ENCODE results near the gene FKBP10. TPM values are rescaled to one million over a fixed set of nuclear protein-coding genes. Genes with fewer than 3 reads are reported as not detected.
"Not testable (repeated sequence)": the region's sequence is repeated elsewhere in the genome, so short reads cannot be mapped to it uniquely, and the experiment has no call there.

Gene FKBP10
- total and polyA plus RNA-seq, 5 experiments from 2014 or later = not detected

DNA sequence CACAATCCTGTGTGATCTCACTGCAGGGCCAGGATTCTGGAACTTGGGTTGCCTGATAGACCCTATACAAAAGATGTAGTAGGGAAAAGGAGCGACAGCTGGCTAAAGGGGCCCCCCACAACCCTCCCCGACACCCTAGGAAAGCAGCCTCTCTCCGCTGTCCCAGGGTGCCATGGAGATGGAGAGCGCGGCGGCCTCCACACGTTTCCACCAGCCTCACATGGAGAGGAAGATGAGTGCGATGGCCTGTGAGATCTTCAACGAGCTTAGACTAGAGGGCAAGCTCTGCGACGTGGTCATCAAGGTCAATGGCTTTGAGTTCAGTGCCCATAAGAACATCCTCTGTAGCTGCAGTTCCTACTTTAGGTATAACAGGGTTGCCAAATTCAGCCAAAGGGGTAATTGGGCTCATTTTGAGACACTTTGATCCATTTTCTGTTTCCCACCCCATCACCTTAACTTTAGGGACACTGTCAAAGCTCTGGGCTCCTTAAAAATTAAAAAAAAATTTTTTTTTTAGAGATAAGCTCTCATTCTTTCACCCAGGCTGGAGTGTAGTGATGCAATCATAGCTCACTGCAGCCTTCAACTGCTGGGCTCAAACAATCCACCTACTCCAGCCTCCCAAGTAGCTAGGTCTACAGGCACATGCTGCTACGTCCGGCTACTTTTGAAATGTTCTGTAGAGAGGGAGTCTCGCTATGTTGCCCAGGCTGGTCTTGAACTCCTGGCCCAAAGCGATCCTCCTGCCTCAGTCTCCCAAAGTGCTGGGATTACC, 25.1 kb downstream of the FKBP10 start, which contains the start of gene KLHL10:
Gene KLHL10, plus strand, starts transcription at position 65 of the 778 bp plus-strand sequence. Its CDS starts 108 bp downstream, at position 173.
- peak within 1 kb of the TSS in 8 of 10 donors; percentile 13 to 91 (median 70) for H3K27ac Mint-ChIP-seq
- DNase-seq (no peak), ATAC-seq (no peak)
- H3K36me3 Mint-ChIP-seq = peaks cover 0 to 4% (median 0%) of the 10 kb centered on the region in 3 donors
- H3K27me3 Mint-ChIP-seq = peaks cover 0 to 1% (median 0%) of the 10 kb centered on the region in 5 donors
- POLR2A ChIA-PET = interaction anchor here (0.6 to 3.6 kb wide), 3 partner anchors 13 to 26 kb away, joined by 3 to 18 read pairs (median 3); partner anchors contain the start of gene KLHL11
- H3K9me3 Mint-ChIP-seq = no peaks in the 10 kb centered on the region
- H3K4me1 Mint-ChIP-seq = peaks cover 8 to 26% (median 14%) of the 10 kb centered on the region in 4 donors
- H3K4me3 Mint-ChIP-seq = peak within 1 kb of the TSS; percentile 69 to 94 (median 84)

DNA sequence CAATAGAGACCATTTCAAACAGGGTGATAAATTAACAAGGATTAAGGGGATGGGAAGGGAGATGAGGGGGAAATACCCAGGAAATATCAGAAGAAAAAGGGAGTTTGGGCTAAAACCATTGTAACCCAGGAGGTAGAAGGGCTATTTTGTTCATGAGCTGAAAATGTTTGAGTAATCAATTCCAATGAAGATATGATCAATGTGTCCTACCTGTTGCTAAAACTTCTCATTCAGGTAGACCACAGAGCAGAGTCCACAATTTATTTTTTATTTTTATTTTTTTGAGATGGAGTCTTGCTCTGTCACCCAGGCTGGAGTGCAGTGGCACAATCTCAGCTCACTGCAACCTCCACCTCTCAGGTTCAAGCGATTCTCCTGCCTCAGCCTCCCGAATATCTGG, 26.6 kb downstream of the FKBP10 start:
- DNase-seq, POLR2A ChIA-PET, ATAC-seq, H3K36me3 Mint-ChIP-seq, H3K9me3 Mint-ChIP-seq, H3K27me3 Mint-ChIP-seq, H3K4me3 Mint-ChIP-seq, H3K27ac Mint-ChIP-seq: not testable (repeated sequence)
- peaks cover 8 to 19% (median 14%) of the 10 kb centered on the region in 4 donors for H3K4me1 Mint-ChIP-seq

DNA sequence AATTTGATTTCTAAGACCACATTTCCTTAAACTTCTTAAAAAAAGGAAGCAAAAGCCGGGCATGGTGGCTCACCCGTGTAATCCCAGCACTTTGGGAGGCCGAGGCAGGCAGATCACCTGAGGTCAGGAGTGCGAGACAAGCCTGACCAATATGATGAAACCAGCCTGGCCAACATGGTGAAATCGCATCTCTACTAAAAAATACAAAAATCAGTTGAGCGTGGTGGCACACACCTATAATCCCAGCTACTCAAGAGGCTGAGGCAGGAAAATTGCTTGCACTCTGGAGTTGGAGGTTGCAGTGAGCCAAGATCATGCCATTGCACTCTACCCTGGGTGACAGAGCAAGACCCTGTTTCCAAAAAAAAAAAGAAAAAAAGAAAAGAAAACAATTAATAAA, 28.0 kb downstream of the FKBP10 start:
- DNase-seq, H3K27ac Mint-ChIP-seq, ATAC-seq, H3K4me3 Mint-ChIP-seq, POLR2A ChIA-PET, H3K4me1 Mint-ChIP-seq, H3K36me3 Mint-ChIP-seq, H3K27me3 Mint-ChIP-seq, H3K9me3 Mint-ChIP-seq: not testable (repeated sequence)

DNA sequence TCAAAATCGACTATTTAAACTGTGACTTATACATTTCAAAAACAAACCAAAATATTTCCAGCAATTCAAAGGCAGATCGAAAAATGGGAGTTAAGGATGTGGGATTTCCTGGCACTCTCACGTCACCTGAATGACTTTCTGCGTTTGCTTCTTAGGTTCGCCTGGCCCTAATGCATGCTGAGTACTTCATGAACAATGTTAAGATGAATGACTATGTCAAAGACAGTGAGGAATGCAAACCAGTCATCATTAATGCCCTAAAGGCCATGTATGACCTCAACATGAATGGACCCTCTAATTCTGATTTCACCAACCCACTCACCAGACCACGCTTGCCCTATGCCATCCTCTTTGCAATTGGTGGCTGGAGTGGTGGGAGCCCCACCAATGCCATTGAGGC, 32.2 kb downstream of the FKBP10 start:
- DNase-seq (no peak), ATAC-seq (no peak)
- H3K27ac Mint-ChIP-seq = no peak overlapping the region
- H3K27me3 Mint-ChIP-seq = no peaks in the 10 kb centered on the region
- H3K4me1 Mint-ChIP-seq = peaks cover 0 to 15% (median 14%) of the 10 kb centered on the region in 4 donors
- H3K4me3 Mint-ChIP-seq = no peak overlapping the region
- POLR2A ChIA-PET = no interaction called here
- peaks cover 0 to 17% (median 0%) of the 10 kb centered on the region in 3 donors for H3K36me3 Mint-ChIP-seq
- H3K9me3 Mint-ChIP-seq = no peaks in the 10 kb centered on the region

DNA sequence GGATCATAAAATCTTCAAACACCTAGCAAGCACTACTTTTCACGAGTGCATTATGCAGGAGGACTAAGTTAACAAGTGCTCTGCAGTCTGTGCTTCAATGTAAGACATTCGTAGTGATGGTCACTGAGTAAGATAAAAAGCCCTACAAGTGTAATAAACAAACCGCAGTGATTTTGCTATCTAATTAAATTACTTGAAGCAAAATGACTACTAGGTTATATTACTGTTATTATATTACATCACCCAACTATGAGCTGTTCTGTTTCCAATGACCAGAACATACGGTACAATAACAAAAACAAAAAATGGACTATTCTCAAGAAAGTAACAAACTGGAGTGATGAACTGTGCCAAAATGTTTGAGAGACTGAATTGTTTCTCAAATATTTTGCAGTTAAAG, 36.0 kb downstream of the FKBP10 start:
- Mint-ChIP-seq H3K4me3 (no peak overlapping the region), H3K36me3 (peaks cover 0 to 52% (median 7%) of the 10 kb centered on the region in 3 donors), H3K27me3 (no peaks in the 10 kb centered on the region), H3K27ac (peak overlapping the region in 1 of 10 donors; percentile 11), H3K4me1 (peaks cover 14 to 48% (median 35%) of the 10 kb centered on the region in 4 donors), H3K9me3 (no peaks in the 10 kb centered on the region)
- ATAC-seq (no peak), DNase-seq (no peak)
- POLR2A ChIA-PET = interaction anchor here (0.5 kb wide), 1 partner anchor 32 kb away, joined by 3 read pairs; no protein-coding TSS in a partner anchor

DNA sequence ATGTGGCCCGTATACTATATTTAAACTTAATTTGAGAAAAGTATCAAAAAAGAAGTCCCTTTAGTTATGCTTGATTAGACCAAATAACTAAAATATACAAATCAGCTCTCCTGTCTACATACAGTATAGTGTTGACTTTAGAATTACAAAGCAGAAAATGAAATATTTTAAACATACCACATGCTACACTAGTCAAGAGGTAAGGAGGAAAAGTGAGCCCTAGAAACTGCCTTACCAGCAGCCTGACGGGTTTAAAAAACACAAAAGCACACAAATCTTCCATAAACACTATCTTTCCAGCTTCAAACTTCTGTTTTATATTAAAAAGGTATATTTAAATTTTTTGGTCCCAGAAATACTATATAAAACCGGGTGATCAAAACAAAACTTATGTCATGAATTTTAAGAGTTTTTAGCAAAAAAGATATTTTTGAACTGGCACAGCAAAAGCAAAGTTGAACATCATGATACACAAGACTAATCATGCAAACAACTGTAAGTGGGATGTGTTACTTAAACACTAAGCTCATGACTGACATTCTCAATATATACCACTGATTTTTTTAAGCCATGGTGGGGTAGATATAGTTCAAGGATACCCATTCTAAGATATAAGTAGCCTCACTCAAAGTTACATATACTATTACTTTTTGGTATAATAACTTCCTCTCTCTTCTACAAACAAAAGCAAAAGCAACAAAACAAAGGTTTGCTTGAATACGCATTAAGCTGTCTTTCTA, 36.6 kb downstream of the FKBP10 start:
- Mint-ChIP-seq H3K36me3 (peaks cover 0 to 59% (median 10%) of the 10 kb centered on the region in 3 donors), H3K4me1 (peaks cover 20 to 54% (median 37%) of the 10 kb centered on the region in 4 donors), H3K27me3 (no peaks in the 10 kb centered on the region), H3K27ac (peak overlapping the region in 1 of 10 donors; percentile 11), H3K9me3 (no peaks in the 10 kb centered on the region), H3K4me3 (no peak overlapping the region)
- POLR2A ChIA-PET = interaction anchor here (0.5 kb wide), 1 partner anchor 32 kb away, joined by 3 read pairs; no protein-coding TSS in a partner anchor
- ATAC-seq = no peak
- DNase-seq = no peak

DNA sequence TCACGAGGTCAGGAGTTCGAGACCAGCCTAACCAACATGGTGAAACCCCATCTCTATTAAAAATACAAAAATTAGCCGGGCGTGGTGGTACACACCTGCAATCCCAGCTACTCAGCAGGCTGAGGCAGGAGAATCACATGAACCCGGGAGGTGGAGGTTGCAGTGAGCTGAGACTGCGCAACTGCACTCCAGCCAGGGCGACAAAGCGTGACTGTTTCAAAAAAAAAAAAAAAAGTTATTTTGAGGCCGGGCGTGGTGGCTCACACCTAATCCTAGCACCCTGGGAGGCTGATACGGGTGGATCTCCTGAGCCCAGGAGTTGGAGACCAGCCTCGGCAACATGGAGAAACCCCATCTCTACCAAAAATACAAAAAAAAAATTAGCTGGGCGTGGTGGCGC, 38.6 kb downstream of the FKBP10 start:
- H3K27ac Mint-ChIP-seq, DNase-seq, H3K27me3 Mint-ChIP-seq, H3K9me3 Mint-ChIP-seq, ATAC-seq: not testable (repeated sequence)
- POLR2A ChIA-PET = interaction anchor here (0.7 kb wide), 2 partner anchors 13 to 19 kb away, joined by 3 read pairs; no protein-coding TSS in a partner anchor
- Mint-ChIP-seq H3K4me1 (peaks cover 25 to 63% (median 42%) of the 10 kb centered on the region in 4 donors), H3K4me3 (peak overlapping the region in 1 of 10 donors; percentile 2), H3K36me3 (peaks cover 0 to 73% (median 10%) of the 10 kb centered on the region in 3 donors)

DNA sequence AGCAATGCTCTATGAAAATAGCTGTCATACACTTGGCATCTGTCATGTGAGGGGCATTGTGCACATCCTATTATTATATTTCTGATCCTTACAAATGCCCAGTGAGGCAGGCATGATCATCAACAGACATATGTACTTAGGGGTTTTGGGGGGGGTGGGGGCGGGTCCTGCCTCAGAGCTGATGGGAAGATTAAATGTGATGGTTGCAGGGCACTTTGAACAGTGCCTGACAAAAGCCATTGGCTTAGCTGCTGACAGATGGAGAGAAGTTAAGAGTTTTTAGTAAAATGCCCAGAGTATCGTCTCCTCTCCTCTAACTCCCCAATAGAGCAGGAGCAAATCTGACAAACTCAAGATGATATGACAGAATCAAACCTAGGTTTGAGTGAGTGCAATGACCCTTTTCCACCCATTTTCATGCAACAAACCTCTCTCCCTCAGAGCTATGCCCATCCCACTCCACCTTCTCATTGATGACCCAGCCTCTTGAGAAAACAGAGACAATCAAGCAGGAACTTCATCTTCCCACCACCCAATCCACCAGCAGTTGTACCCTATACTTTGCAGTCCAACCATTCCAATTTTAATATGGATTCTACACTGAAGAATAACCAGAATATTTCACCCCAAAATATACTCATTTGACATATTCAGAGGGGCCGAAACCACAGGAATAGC, 47.6 kb downstream of the FKBP10 start:
- DNase-seq = no peak
- H3K27ac Mint-ChIP-seq = peak overlapping the region in 3 of 10 donors; percentile 11 to 34 (median 29)
- no peaks in the 10 kb centered on the region for H3K27me3 Mint-ChIP-seq
- POLR2A ChIA-PET = interaction anchor here (1.1 kb wide), 1 partner anchor 25 kb away, joined by 3 read pairs; the partner anchor contains the start of gene NT5C3B
- peaks cover 12 to 37% (median 34%) of the 10 kb centered on the region in 4 donors for H3K4me1 Mint-ChIP-seq
- H3K9me3 Mint-ChIP-seq = no peaks in the 10 kb centered on the region
- peaks cover 0 to 7% (median 0%) of the 10 kb centered on the region in 3 donors for H3K36me3 Mint-ChIP-seq
- peak overlapping the region in 5 of 10 donors; percentile 16 to 52 (median 37) for H3K4me3 Mint-ChIP-seq
- ATAC-seq = no peak

DNA sequence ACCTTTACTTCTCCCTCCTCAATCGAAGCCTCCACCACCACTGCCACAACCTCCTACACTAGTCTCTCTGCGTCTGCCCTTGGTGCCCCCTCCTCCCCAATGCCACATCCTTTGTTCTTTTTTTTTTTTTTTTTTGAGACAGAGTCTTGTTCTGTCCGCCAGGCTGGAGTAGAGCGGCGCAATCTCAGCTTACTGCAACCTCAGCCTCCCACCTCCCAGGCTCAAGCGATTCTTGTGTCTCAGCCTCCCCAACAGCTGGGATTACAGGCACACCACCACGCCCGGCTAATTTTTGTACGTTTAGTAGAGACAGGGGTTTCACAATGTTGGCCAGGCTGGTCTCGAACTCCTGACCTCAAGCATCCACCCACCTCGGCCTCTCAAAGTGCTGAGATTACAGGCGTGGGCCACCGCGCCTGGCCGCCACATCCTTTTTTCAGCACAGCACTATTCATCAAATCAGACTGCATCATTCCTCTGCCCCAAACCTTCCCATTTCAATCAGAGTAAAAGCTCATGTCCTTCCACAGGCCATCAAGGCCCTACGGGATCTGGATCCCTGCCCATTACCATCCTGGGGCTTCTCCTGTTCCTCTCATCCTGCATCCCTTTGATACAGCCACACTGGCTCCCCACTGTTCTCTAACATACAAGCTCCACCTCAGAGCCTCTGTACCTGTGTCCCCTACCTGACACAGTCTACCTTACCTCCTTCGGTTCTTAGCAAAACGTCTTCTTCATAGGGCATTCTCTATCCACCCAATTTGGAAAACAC, 50.5 kb downstream of the FKBP10 start:
- Mint-ChIP-seq H3K27me3 (no peaks in the 10 kb centered on the region), H3K4me3 (no peak overlapping the region), H3K9me3 (no peaks in the 10 kb centered on the region), H3K4me1 (peaks cover 13 to 33% (median 30%) of the 10 kb centered on the region in 4 donors), H3K36me3 (peaks cover 0 to 13% (median 0%) of the 10 kb centered on the region in 3 donors), H3K27ac (no peak overlapping the region)
- DNase-seq (peak in 7 of 10 donors; percentile 7 to 66 (median 24)), ATAC-seq (peak; percentile 8 to 30)
- POLR2A ChIA-PET = interaction anchor here (0.9 to 3.2 kb wide), 8 partner anchors 15 to 174 kb away, joined by 3 to 18 read pairs (median 4); partner anchors contain the start of genes ACLY, EIF1, KLHL10 and NT5C3B

DNA sequence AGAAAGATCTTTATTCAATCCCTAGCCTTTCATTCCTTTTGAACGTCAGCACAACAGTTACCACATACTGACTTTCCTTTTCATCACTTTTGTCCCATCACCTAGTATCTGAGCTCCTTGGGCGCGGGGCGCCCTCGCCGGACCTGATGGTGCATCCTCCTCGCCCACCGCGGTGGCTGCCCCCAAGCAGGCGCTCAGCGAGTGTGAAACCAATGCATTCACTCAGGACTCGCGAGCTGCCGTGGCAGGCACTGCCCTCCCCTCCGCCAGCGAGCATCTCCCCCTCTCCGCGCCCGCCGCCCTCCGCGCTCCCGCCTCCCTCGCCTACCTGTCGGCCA, 51.7 kb downstream of the FKBP10 start:
- Mint-ChIP-seq H3K27ac (no peak overlapping the region), H3K4me3 (no peak overlapping the region), H3K4me1 (peaks cover 13 to 31% (median 26%) of the 10 kb centered on the region in 4 donors), H3K27me3 (no peaks in the 10 kb centered on the region), H3K9me3 (no peaks in the 10 kb centered on the region), H3K36me3 (peaks cover 0 to 25% (median 0%) of the 10 kb centered on the region in 3 donors)
- ATAC-seq = peak in 1 of 2 donors; percentile 57
- peak in 1 of 10 donors; percentile 59 for DNase-seq
- POLR2A ChIA-PET = interaction anchor here (0.6 to 3.2 kb wide), 18 partner anchors 9 to 1496 kb away, joined by 3 to 18 read pairs (median 4); partner anchors contain the start of genes ACLY, CNP, EIF1 and KLHL10

DNA sequence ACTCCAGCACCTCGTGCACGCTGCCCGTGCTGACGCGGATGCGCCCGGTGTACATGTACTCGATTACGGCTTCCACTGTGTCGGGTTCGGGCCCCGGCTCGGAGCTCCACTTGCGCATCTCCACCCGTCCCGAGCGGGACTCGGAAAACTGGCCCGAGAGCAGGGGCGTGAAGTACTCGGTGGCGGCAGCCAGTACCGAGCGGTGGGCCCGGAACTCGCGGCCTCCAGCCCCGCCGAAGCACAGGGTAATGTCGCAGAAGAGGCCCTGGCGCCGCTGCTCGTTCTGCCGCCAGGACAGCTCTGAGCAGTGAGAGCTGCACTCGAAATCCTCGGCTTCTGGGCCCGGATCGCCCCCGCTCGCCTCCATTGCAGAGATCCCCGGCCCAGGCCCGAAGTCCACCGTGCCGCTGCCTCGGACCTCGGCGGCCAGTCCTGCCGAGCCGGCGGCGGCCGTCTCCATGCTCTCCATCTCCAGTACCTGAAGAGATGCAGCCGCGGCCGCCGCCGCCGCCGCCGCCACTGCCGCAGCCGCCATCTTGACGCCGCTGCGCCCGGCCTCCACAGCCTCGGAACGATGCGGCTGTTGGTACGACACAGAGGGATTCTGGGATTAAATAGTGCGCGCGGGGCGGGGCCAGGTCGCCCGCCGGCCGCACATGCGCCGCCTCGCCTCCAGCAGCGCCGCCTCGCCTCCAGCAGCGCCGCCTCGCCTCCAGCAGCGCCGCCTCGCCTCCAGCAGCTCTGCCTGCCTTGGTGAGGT, 52.2 kb downstream of the FKBP10 start, which contains the start of gene KLHL11:
Gene KLHL11, minus strand, starts transcription at position 588 of the 760 bp plus-strand sequence. Its CDS starts 53 bp downstream, at position 535.
- peak; percentile 79 to 91 (median 84) for DNase-seq
- POLR2A ChIA-PET = interaction anchor here (0.6 to 3.2 kb wide), 18 partner anchors 9 to 1588 kb away, joined by 3 to 18 read pairs (median 4); partner anchors contain the start of genes ACLY, CNP, EIF1 and KLHL10
- peaks cover 13 to 26% (median 22%) of the 10 kb centered on the region in 4 donors for H3K4me1 Mint-ChIP-seq
- no peak within 1 kb of the TSS for H3K4me3 Mint-ChIP-seq
- no peaks in the 10 kb centered on the region for H3K27me3 Mint-ChIP-seq
- H3K27ac Mint-ChIP-seq = peak within 1 kb of the TSS in 4 of 10 donors; percentile 49 to 91 (median 90)
- H3K9me3 Mint-ChIP-seq = no peaks in the 10 kb centered on the region
- H3K36me3 Mint-ChIP-seq = peaks cover 0 to 29% (median 0%) of the 10 kb centered on the region in 3 donors
- peak; percentile 90 for ATAC-seq

Measured in naive thymus-derived CD8-positive, alpha-beta T cell (primary cell).